H1 (cell line): ENCODE data around the gene ROGDI. TPM values are rescaled to one million over a fixed set of nuclear protein-coding genes. Genes with fewer than 3 reads are reported as not detected.

Experiments used
- CTCF ChIA-PET: fragments of 300-600 bp; sonication (Branson Sonifier 250); formaldehyde crosslinking; loops from one replicate; lab custom pipeline; 2021; ENCODE audit not compliant: partially characterized antibody; lab: Charles Lee
- POLR2A ChIA-PET: fragments of 300-600 bp; sonication (Branson Sonifier 250); formaldehyde crosslinking; loops from one replicate; lab custom pipeline; 2021; ENCODE audit warnings: inconsistent platforms; ENCODE audit not compliant: partially characterized antibody; lab: Charles Lee
- DNase-seq, 2 experiments: peaks; one replicate each; pipeline versions ENCODE4 v3.0.0 to v3.0.0-alpha.2; 2010 to 2022; ENCODE audit warnings: low spot score in 2 of 2, low read depth in 1 of 2, mixed read lengths in 1 of 2
- FAIRE-seq: peaks from 2 replicates; lab custom pipeline; 2011; peaks lifted over from hg19 to GRCh38; lab: Jason Lieb, UNC
- H2AFZ ChIP-seq: 2 replicates; pipeline ENCODE4 v1.8.1; 2012; ENCODE audit warnings: low read length, inconsistent platforms
- H2AK5ac ChIP-seq: 2 replicates; pipeline ENCODE4 v1.6.1; 2013; ENCODE audit warnings: low read depth, low read length
- H2BK120ac ChIP-seq: replicated peaks from 2 replicates; pipeline ENCODE3; 2013; ENCODE audit warnings: low read depth, low read length, inconsistent platforms
- H2BK12ac ChIP-seq: 2 replicates; pipeline ENCODE4 v1.6.1; 2013; ENCODE audit warnings: low read depth, low read length
- H2BK15ac ChIP-seq: 2 replicates; pipeline ENCODE4 v1.6.1; 2013; ENCODE audit warnings: low read length
- H2BK20ac ChIP-seq: 2 replicates; pipeline ENCODE4 v1.6.1; 2013; ENCODE audit warnings: low read length
- H2BK5ac ChIP-seq: 2 replicates; pipeline ENCODE4 v1.6.1; 2013; ENCODE audit warnings: low read depth, low read length
- H3K14ac ChIP-seq: 2 replicates; pipeline ENCODE4 v1.6.1; 2013; ENCODE audit warnings: inconsistent platforms; ENCODE audit not compliant: insufficient read length
- H3K18ac ChIP-seq: 2 replicates; pipeline ENCODE4 v1.6.1; 2013; ENCODE audit warnings: low read length; ENCODE audit errors: extremely low read depth
- H3K23ac ChIP-seq: 2 replicates; pipeline ENCODE4 v1.6.1; 2013; ENCODE audit warnings: inconsistent platforms; ENCODE audit not compliant: insufficient read length
- H3K23me2 ChIP-seq: 2 replicates; pipeline ENCODE4 v1.6.1; 2013; ENCODE audit warnings: low read depth, low read length
- H3K27ac ChIP-seq: 2 replicates; pipeline ENCODE4 v1.6.1; 2011; ENCODE audit warnings: low read depth, low read length, inconsistent platforms
- H3K27me3 ChIP-seq, 4 experiments: replicated peaks in 1 of 4; 1 replicate in 1 of 4; 2 replicates in 3 of 4; pipeline versions ENCODE4 v1.6.1 to v1.8.1; 2011 to 2013; ENCODE audit warnings: low read length in 3 of 4, mild to moderate bottlenecking in 3 of 4, inconsistent platforms in 2 of 4, mixed read lengths in 2 of 4, moderate library complexity in 1 of 4; ENCODE audit not compliant: control insufficient read depth in 3 of 4, insufficient read depth in 3 of 4; ENCODE audit errors: extremely low read depth in 1 of 4
- H3K36me3 ChIP-seq, 4 experiments: 2 replicates each; pipeline versions ENCODE4 v1.6.1 to v1.8.1; 2011 to 2013; ENCODE audit warnings: mild to moderate bottlenecking in 4 of 4, low read length in 3 of 4, moderate library complexity in 2 of 4, control low read depth in 1 of 4, inconsistent platforms in 1 of 4; ENCODE audit not compliant: insufficient read depth in 4 of 4, control insufficient read depth in 2 of 4
- H3K4ac ChIP-seq: replicated peaks from 2 replicates; pipeline ENCODE3; 2013; ENCODE audit warnings: low read length, low read depth, mixed read lengths, inconsistent platforms; ENCODE audit not compliant: insufficient read length
- H3K4me1 ChIP-seq, 4 experiments: replicated peaks in 1 of 4; 1 replicate in 1 of 4; 2 replicates in 3 of 4; pipeline versions ENCODE4 v1.6.1 to v1.8.1; 2011 to 2013; ENCODE audit warnings: low read length in 3 of 4, inconsistent platforms in 2 of 4, mixed read lengths in 1 of 4; ENCODE audit not compliant: insufficient read depth in 4 of 4, control insufficient read depth in 3 of 4
- H3K4me2 ChIP-seq, 2 experiments: 2 replicates each; pipeline versions ENCODE4 v1.6.1 to v1.8.1; 2011 to 2013; ENCODE audit warnings: low read depth in 2 of 2, low read length in 2 of 2, control low read depth in 1 of 2, inconsistent platforms in 1 of 2, mild to moderate bottlenecking in 1 of 2; ENCODE audit not compliant: insufficient read depth in 1 of 2
- H3K4me3 ChIP-seq, 4 experiments: fragments of 200-600, 300-600 bp in 1 of 4; sonication (generic), shearing (Covaris generic), sonication (Bioruptor Twin) in 1 of 4; 2 replicates each; pipeline versions ENCODE4 v1.5.1 to v1.8.1; 2011 to 2016; ENCODE audit warnings: low read length in 4 of 4, low read depth in 3 of 4, control low read depth in 2 of 4, inconsistent platforms in 2 of 4, mild to moderate bottlenecking in 2 of 4, mixed read lengths in 1 of 4, moderate library complexity in 1 of 4; ENCODE audit not compliant: insufficient read depth in 2 of 4; ENCODE audit errors: extremely low read depth in 1 of 4
- H3K56ac ChIP-seq: replicated peaks from 2 replicates; pipeline ENCODE3; 2013; ENCODE audit warnings: low read depth, mild to moderate bottlenecking, mixed read lengths, low read length, inconsistent platforms; ENCODE audit not compliant: insufficient read length
- H3K79me1 ChIP-seq: 2 replicates; pipeline ENCODE4 v1.6.1; 2013; ENCODE audit warnings: low read depth, low read length, control low read depth
- H3K79me2 ChIP-seq, 2 experiments: 2 replicates each; pipeline versions ENCODE4 v1.6.1 to v1.8.1; 2012 to 2013; ENCODE audit warnings: low read length in 2 of 2, mild to moderate bottlenecking in 2 of 2, inconsistent platforms in 1 of 2; ENCODE audit not compliant: insufficient read depth in 2 of 2, control insufficient read depth in 1 of 2
- H3K9ac ChIP-seq, 4 experiments: replicated peaks in 1 of 4; 1 replicate in 1 of 4; 2 replicates in 3 of 4; pipeline versions ENCODE4 v1.6.1 to v1.8.1; 2011 to 2013; ENCODE audit warnings: low read depth in 3 of 4, low read length in 3 of 4, control low read depth in 2 of 4, mild to moderate bottlenecking in 2 of 4, moderate library complexity in 2 of 4, inconsistent platforms in 1 of 4; ENCODE audit errors: extremely low read depth in 1 of 4
- H3K9me3 ChIP-seq, 2 experiments: 2 replicates each; pipeline versions ENCODE4 v1.6.1 to v1.8.1; 2012 to 2013; ENCODE audit warnings: mild to moderate bottlenecking in 2 of 2, moderate library complexity in 2 of 2, control low read depth in 1 of 2, inconsistent platforms in 1 of 2, low read depth in 1 of 2, low read length in 1 of 2, mixed read lengths in 1 of 2; ENCODE audit not compliant: insufficient read depth in 2 of 2
- H4K20me1 ChIP-seq, 2 experiments: replicated peaks in 1 of 2; 2 replicates each; pipeline versions ENCODE3 to v1.8.1; 2011 to 2013; ENCODE audit warnings: inconsistent platforms in 2 of 2, low read length in 2 of 2, mild to moderate bottlenecking in 1 of 2; ENCODE audit not compliant: insufficient read depth in 2 of 2, control insufficient read depth in 1 of 2
- H4K5ac ChIP-seq: 2 replicates; pipeline ENCODE4 v1.6.1; 2013; ENCODE audit warnings: low read length, low read depth, mixed read lengths, inconsistent platforms; ENCODE audit not compliant: insufficient read length
- H4K8ac ChIP-seq: 2 replicates; pipeline ENCODE4 v1.8.0; 2013; ENCODE audit warnings: mild to moderate bottlenecking, moderate library complexity, low read length, inconsistent platforms; ENCODE audit not compliant: insufficient read depth; ENCODE audit errors: extremely low read depth
- H4K91ac ChIP-seq: replicated peaks from 2 replicates; pipeline ENCODE3; 2013; ENCODE audit warnings: low read length, mixed read lengths, inconsistent platforms; ENCODE audit not compliant: insufficient read length
- CBX5 ChIP-seq: fragments of 300-800, 300-1000 bp; sonication (generic); IDR thresholded peaks from 2 replicates; pipeline ENCODE4 v1.7.1; 2016; ENCODE audit warnings: antibody characterized with exemption, low read length, low read depth
- EGR1 ChIP-seq: IDR thresholded peaks from 2 replicates; pipeline ENCODE4 v1.6.1; 2011; ENCODE audit warnings: low read depth, low read length, borderline replicate concordance
- EZH2 ChIP-seq: fragments of 200-600 bp; sonication (generic); IDR thresholded peaks from 2 replicates; pipeline ENCODE4 v1.7.1; 2012; ENCODE audit warnings: low read depth, mild to moderate bottlenecking, moderate library complexity, low read length, inconsistent platforms; ENCODE audit not compliant: severe bottlenecking
- MAFK ChIP-seq: IDR thresholded peaks from 2 replicates; pipeline ENCODE4 v1.6.1; 2012; ENCODE audit warnings: low read depth, mild to moderate bottlenecking, improper control_type of control experiment, low read length
- SIN3A ChIP-seq, 2 experiments: IDR thresholded peaks in 1 of 2; conservative IDR thresholded peaks in 1 of 2; 2 replicates each; pipeline ENCODE4 v1.6.1; 2011 to 2012; ENCODE audit warnings: low read length in 2 of 2, improper control_type of control experiment in 1 of 2, low read depth in 1 of 2, mild to moderate bottlenecking in 1 of 2
- WGBS, 2 experiments: shearing (Covaris generic) in 1 of 2; methylation state at CpG; one replicate each; pipeline versions ENCODE4 v1.1.6 to v1.1.7; 2013 to 2015; ENCODE audit warnings: low lambda C conversion rate in 2 of 2, mixed read lengths in 2 of 2, inconsistent platforms in 1 of 2, low coverage in 1 of 2, missing lambda C conversion rate in 1 of 2; ENCODE audit not compliant: insufficient replicate concordance in 2 of 2, insufficient coverage in 1 of 2, insufficient read length in 1 of 2; ENCODE audit errors: extremely low coverage in 1 of 2, missing lambda C conversion rate in 1 of 2; 5-methylcytosine and 5-hydroxymethylcytosine counted together
- polyA plus RNA-seq, 7 experiments: library from polyadenylated mRNA; depleted of rRNA in 3 of 7; stranded (reverse) in 5 of 7; unstranded in 2 of 7; fragments of >200 nt in 5 of 7; fragments of 200-250 nt in 2 of 7; gene quantifications; 1 replicate in 5 of 7; 2 replicates in 1 of 7; 4 replicates in 1 of 7; pipeline versions ENCODE4 v1.2.1 to v1.2.3, GENCODE V29; 2011 to 2013; ENCODE audit warnings: missing spikeins in 2 of 7, mixed read lengths in 2 of 7
- total RNA-seq: library from RNA; stranded (reverse); fragmentation: NEBNext Ultra II Directional; extraction: Animal tissue kit (Norgen Biotek cat#: 25700); gene quantifications from 2 replicates; pipeline ENCODE4 v1.2.1, GENCODE V29; 2021

Gene ROGDI
- total and polyA plus RNA-seq, 2 of the 8 experiments (the other 6 are each of a cell fraction or from before 2014, with no cell fraction given), result 27.4 to 68.4 TPM

GRCh38 chr16:4833584-4833983, 31.2 kb upstream of the ROGDI start:
- no peak overlapping the region for H2BK15ac ChIP-seq
- TF ChIP-seq EZH2 (no peak), EGR1 (no peak), SIN3A (conservative IDR thresholded peaks at IDR 0.05 in 1 of 2, IDR thresholded peaks at IDR 0.05 in 1 of 2; ENCODE audit: low read depth in 1 of 2, low read length in 2 of 2) (no peak), MAFK (no peak), CBX5 (no peak)

More at GRCh38 chr16:4833584-4833983, 31.2 kb upstream of the ROGDI start:
- Histone ChIP-seq H3K23ac (no peak overlapping the region), H3K36me3 (peaks cover 22 to 70% (median 43%) of the 10 kb centered on the region in 4 experiments), H3K79me1 (peaks cover 4% of the 10 kb centered on the region; the same call in 1 of the 2 replicates), H3K4me2 (no peak overlapping the region), H4K91ac (no peak overlapping the region), H3K4me1 (no peaks in the 10 kb centered on the region), H3K27me3 (no peaks in the 10 kb centered on the region), H3K9me3 (no peaks in the 10 kb centered on the region), H2BK5ac (no peak overlapping the region), H3K23me2 (no peaks in the 10 kb centered on the region), H3K18ac (no peak overlapping the region), H4K5ac (no peak overlapping the region), H4K20me1 (peaks cover 2% of the 10 kb centered on the region in 2 experiments), H2AFZ (no peak overlapping the region), H2BK120ac (no peak overlapping the region), H3K14ac (no peak overlapping the region), H2BK20ac (no peak overlapping the region), H2AK5ac (no peak overlapping the region), H3K4ac (no peak overlapping the region), H2BK12ac (no peak overlapping the region), H4K8ac (no peak overlapping the region), H3K56ac (no peak overlapping the region), H3K27ac (no peak overlapping the region), H3K9ac (no peak overlapping the region), H3K79me2 (0 out of 4 replicates have a peak, but pooled peaks cover 0 to 4% of the 10 kb centered on the region in 2 experiments), H3K4me3 (no peak overlapping the region)
- CTCF ChIA-PET, result interaction anchor here (0.7 kb wide), 1 partner anchor 9 kb away, joined by 4 read pairs; no protein-coding TSS in a partner anchor
- DNase-seq (no peak), FAIRE-seq (no peak)
- WGBS, 2 experiments, result 94% methylated on average over 1 of the region's 1 CpG; no CpG with 5 or more reads in 1 of the 2 experiments
- POLR2A ChIA-PET, result no interaction called here
